Neural cell (in vitro differentiated cells): ENCODE measurements around the gene CHCHD3. TPM values are rescaled to one million over a fixed set of nuclear protein-coding genes. Genes with fewer than 3 reads are reported as not detected.

Experiments used
- H2AFZ ChIP-seq: fragments of 200-600, 300-800 bp; sonication (generic), shearing (Covaris generic); 2 replicates; pipeline ENCODE4 v1.6.0; 2014; ENCODE audit warnings: low read depth, mild to moderate bottlenecking, antibody characterized with exemption, low read length, moderate library complexity
- H3F3A ChIP-seq: fragments of 200-600 bp; shearing (Covaris generic); 2 replicates; pipeline ENCODE4 v1.6.1; 2016; ENCODE audit warnings: mild to moderate bottlenecking, moderate library complexity, mixed read lengths, antibody characterized with exemption, low read length; ENCODE audit not compliant: insufficient read depth, poor library complexity, severe bottlenecking
- H3K27ac ChIP-seq: fragments of 200-600, 300-800 bp; sonication (generic), shearing (Covaris generic); 2 replicates; pipeline ENCODE4 v1.5.1; 2014; ENCODE audit warnings: mild to moderate bottlenecking, low read length, moderate library complexity
- H3K27me3 ChIP-seq: fragments of 300-800, 200-600 bp; sonication (generic), shearing (Covaris generic); 2 replicates; pipeline ENCODE4 v1.6.0; 2014; ENCODE audit warnings: mild to moderate bottlenecking, low read depth, low read length, moderate library complexity; ENCODE audit not compliant: insufficient read depth
- H3K36me3 ChIP-seq: fragments of 300-800, 200-600 bp; sonication (generic), shearing (Covaris generic); 2 replicates; pipeline ENCODE4 v1.5.1; 2014; ENCODE audit warnings: mild to moderate bottlenecking, antibody characterized with exemption, low read length, moderate library complexity; ENCODE audit not compliant: insufficient read depth
- H3K4me2 ChIP-seq: fragments of 300-800, 200-600 bp; sonication (generic), shearing (Covaris generic); 2 replicates; pipeline ENCODE4 v1.6.0; 2014; ENCODE audit warnings: mild to moderate bottlenecking, low read length
- H3K4me3 ChIP-seq: fragments of 300-800, 200-600 bp; sonication (generic), shearing (Covaris generic); 2 replicates; pipeline ENCODE4 v1.5.1; 2014; ENCODE audit warnings: mild to moderate bottlenecking, low read length, moderate library complexity
- H3K79me2 ChIP-seq: fragments of 200-600 bp; shearing (Covaris generic); replicated peaks from 2 replicates; pipeline ENCODE4 v1.6.0; 2014; ENCODE audit warnings: mild to moderate bottlenecking, low read length, moderate library complexity; ENCODE audit not compliant: insufficient read depth
- H3K9ac ChIP-seq: fragments of 300-800, 200-600 bp; sonication (generic), shearing (Covaris generic); 2 replicates; pipeline ENCODE4 v1.6.1; 2016; ENCODE audit warnings: mild to moderate bottlenecking, low read length, mixed read lengths
- H3K9me2 ChIP-seq: fragments of 200-600 bp; shearing (Covaris generic); 2 replicates; pipeline ENCODE4 v1.6.1; 2016; ENCODE audit warnings: mild to moderate bottlenecking, low read length, mixed read lengths; ENCODE audit not compliant: insufficient read depth
- H3K9me3 ChIP-seq: fragments of 200-600, 300-800 bp; sonication (generic), shearing (Covaris generic); 2 replicates; pipeline ENCODE4 v1.6.1; 2016; ENCODE audit warnings: mild to moderate bottlenecking, mixed run types, low read length, moderate library complexity, mixed read lengths
- H4K20me1 ChIP-seq: fragments of 200-600 bp; shearing (Covaris generic); 2 replicates; pipeline ENCODE4 v1.6.1; 2016; ENCODE audit warnings: mild to moderate bottlenecking, mixed run types; ENCODE audit not compliant: insufficient read depth
- EP300 ChIP-seq: fragments of 450-650 bp; conservative IDR thresholded peaks from 2 replicates; pipeline ENCODE4 v1.6.1; 2014; ENCODE audit warnings: antibody characterized with exemption, mild to moderate bottlenecking, moderate library complexity; ENCODE audit not compliant: poor library complexity, severe bottlenecking
- EZH2 ChIP-seq: fragments of 200-600, 300-800 bp; shearing (Covaris generic), sonication (generic); IDR thresholded peaks from 2 replicates; pipeline ENCODE4 v1.6.1; 2014; ENCODE audit warnings: antibody characterized with exemption, low read length, borderline replicate concordance, mild to moderate bottlenecking; ENCODE audit not compliant: insufficient read depth, poor library complexity, severe bottlenecking
- MXI1 ChIP-seq: fragments of 450-650 bp; conservative IDR thresholded peaks from 2 replicates; pipeline ENCODE4 v1.6.1; 2014; ENCODE audit warnings: antibody characterized with exemption, mild to moderate bottlenecking; ENCODE audit not compliant: poor library complexity, severe bottlenecking
- POLR2AphosphoS5 ChIP-seq: IDR thresholded peaks from 2 replicates; pipeline ENCODE4 v1.6.1; 2012
- RAD21 ChIP-seq: fragments of 450-650 bp; conservative IDR thresholded peaks from 2 replicates; pipeline ENCODE4 v1.6.1; 2014; ENCODE audit warnings: antibody characterized with exemption, mild to moderate bottlenecking, moderate library complexity
- SMC3 ChIP-seq: fragments of 450-650 bp; conservative IDR thresholded peaks from 2 replicates; pipeline ENCODE4 v1.6.1; 2014; ENCODE audit warnings: antibody characterized with exemption, mild to moderate bottlenecking, moderate library complexity; ENCODE audit not compliant: poor library complexity
- TAF1 ChIP-seq: IDR thresholded peaks from 2 replicates; pipeline ENCODE4 v1.6.1; 2012; ENCODE audit warnings: low read depth
- polyA plus RNA-seq: library from polyadenylated mRNA; depleted of rRNA; stranded (reverse); fragments of >200 nt; gene quantifications from 2 replicates; pipeline ENCODE4 v1.2.3, GENCODE V29; 2014
- TF ChIP-seq, protein P1 (sequence below): IDR thresholded peaks from 2 replicates; pipeline ENCODE4 v1.6.1; 2012; ENCODE audit warnings: borderline replicate concordance
- TF ChIP-seq, protein P2 (sequence below): fragments of 450-650 bp; IDR thresholded peaks from 2 replicates; pipeline ENCODE4 v1.5.1; 2014; ENCODE audit warnings: antibody characterized with exemption, mild to moderate bottlenecking, moderate library complexity; ENCODE audit not compliant: poor library complexity, severe bottlenecking

The CHCHD3 gene
- polyA plus RNA-seq, 1 donor from 2014 or later = 89.9 TPM

DNA sequence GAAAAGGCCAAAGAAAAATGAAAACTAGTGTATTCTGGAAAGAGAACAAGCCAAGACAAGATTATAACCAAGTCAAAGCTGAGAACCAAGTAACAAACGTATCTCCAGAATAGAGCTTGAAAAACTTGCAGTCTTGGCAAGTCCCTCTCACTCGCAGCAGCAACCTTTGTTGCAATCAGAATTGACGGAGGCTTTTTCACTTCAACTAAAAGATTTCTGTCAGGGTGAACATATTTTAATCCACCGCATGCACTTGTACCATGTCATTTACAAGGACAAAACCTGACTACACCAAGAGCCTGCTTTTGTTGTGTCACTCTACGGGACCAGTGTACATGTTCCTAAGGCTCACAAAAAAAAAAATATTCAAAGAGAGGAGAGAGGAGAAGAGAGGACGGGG lies 122.0 kb downstream of the CHCHD3 start:
- Histone ChIP-seq H2AFZ (no peak overlapping the region), H3K9ac (no peak overlapping the region), H3K9me2 (no peaks in the 10 kb centered on the region), H3K79me2 (no peaks in the 10 kb centered on the region), H3K4me3 (no peak overlapping the region), H4K20me1 (no peaks in the 10 kb centered on the region), H3F3A (no peaks in the 10 kb centered on the region), H3K36me3 (no peaks in the 10 kb centered on the region), H3K9me3 (no peaks in the 10 kb centered on the region), H3K27me3 (no peaks in the 10 kb centered on the region), H3K4me2 (no peak overlapping the region), H3K27ac (no peak overlapping the region)
- TF ChIP-seq EZH2 = no peak

DNA sequence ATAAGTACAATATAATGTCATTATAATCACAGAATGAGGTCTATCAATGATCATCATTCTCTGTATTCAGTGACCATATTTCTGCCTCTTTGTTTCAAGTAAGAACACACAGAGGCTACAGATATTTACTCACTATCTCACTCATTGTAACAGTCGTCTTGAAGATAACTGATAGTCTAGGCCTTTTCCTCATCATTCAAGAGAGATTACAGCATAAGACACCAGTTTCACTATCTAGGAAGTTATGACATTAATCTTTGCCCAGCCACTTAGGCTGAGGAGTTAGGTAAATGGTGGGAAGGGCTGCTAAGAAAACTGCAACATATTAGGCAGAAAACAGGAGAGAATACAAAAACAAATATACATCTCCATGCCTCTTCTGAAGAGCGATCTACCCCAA lies 125.3 kb downstream of the CHCHD3 start:
- H3K36me3 ChIP-seq = no peaks in the 10 kb centered on the region
- TF ChIP-seq MXI1 (no peak), EP300 (no peak), TAF1 (no peak), POLR2AphosphoS5 (no peak), EZH2 (no peak), SMC3 (no peak), RAD21 (no peak)
- TF ChIP-seq, protein P1, sequence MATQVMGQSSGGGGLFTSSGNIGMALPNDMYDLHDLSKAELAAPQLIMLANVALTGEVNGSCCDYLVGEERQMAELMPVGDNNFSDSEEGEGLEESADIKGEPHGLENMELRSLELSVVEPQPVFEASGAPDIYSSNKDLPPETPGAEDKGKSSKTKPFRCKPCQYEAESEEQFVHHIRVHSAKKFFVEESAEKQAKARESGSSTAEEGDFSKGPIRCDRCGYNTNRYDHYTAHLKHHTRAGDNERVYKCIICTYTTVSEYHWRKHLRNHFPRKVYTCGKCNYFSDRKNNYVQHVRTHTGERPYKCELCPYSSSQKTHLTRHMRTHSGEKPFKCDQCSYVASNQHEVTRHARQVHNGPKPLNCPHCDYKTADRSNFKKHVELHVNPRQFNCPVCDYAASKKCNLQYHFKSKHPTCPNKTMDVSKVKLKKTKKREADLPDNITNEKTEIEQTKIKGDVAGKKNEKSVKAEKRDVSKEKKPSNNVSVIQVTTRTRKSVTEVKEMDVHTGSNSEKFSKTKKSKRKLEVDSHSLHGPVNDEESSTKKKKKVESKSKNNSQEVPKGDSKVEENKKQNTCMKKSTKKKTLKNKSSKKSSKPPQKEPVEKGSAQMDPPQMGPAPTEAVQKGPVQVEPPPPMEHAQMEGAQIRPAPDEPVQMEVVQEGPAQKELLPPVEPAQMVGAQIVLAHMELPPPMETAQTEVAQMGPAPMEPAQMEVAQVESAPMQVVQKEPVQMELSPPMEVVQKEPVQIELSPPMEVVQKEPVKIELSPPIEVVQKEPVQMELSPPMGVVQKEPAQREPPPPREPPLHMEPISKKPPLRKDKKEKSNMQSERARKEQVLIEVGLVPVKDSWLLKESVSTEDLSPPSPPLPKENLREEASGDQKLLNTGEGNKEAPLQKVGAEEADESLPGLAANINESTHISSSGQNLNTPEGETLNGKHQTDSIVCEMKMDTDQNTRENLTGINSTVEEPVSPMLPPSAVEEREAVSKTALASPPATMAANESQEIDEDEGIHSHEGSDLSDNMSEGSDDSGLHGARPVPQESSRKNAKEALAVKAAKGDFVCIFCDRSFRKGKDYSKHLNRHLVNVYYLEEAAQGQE = no peak
- TF ChIP-seq, protein P2, sequence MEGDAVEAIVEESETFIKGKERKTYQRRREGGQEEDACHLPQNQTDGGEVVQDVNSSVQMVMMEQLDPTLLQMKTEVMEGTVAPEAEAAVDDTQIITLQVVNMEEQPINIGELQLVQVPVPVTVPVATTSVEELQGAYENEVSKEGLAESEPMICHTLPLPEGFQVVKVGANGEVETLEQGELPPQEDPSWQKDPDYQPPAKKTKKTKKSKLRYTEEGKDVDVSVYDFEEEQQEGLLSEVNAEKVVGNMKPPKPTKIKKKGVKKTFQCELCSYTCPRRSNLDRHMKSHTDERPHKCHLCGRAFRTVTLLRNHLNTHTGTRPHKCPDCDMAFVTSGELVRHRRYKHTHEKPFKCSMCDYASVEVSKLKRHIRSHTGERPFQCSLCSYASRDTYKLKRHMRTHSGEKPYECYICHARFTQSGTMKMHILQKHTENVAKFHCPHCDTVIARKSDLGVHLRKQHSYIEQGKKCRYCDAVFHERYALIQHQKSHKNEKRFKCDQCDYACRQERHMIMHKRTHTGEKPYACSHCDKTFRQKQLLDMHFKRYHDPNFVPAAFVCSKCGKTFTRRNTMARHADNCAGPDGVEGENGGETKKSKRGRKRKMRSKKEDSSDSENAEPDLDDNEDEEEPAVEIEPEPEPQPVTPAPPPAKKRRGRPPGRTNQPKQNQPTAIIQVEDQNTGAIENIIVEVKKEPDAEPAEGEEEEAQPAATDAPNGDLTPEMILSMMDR = no peak
- no peak overlapping the region for H2AFZ ChIP-seq

DNA sequence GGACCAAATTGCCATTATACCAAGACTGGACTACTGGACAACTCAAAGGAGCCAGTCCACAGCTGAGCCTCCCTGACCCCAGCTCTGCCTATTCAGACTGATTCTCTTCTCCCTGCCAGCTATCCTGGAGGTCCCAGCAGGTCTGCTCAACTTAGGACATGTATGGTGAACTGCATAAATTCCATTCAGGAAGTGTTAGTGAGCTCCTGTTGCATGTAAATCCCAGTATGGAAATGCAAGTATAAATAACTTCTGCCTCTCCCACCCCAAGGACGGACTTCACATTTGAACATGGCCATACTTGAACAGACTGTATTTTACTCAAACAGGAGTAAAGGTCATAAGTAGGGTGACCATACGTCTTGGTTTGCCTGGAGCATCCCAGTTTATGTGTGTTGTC lies 128.4 kb downstream of the CHCHD3 start:
- no peaks in the 10 kb centered on the region for H3F3A ChIP-seq
- no peak overlapping the region for H3K4me3 ChIP-seq
- TF ChIP-seq TAF1 (no peak), MXI1 (no peak), SMC3 (no peak), EZH2 (no peak), POLR2AphosphoS5 (no peak), RAD21 (no peak), EP300 (no peak)
- TF ChIP-seq, protein P2 = no peak
- TF ChIP-seq, protein P1 = no peak
- no peaks in the 10 kb centered on the region for H4K20me1 ChIP-seq
- H3K79me2 ChIP-seq = no peaks in the 10 kb centered on the region
- no peak overlapping the region for H3K4me2 ChIP-seq
- no peaks in the 10 kb centered on the region for H3K27me3 ChIP-seq
- H3K9ac ChIP-seq = no peak overlapping the region
- H3K36me3 ChIP-seq = no peaks in the 10 kb centered on the region
- no peak overlapping the region for H2AFZ ChIP-seq
- no peaks in the 10 kb centered on the region for H3K9me2 ChIP-seq
- no peak overlapping the region for H3K27ac ChIP-seq
- H3K9me3 ChIP-seq = no peaks in the 10 kb centered on the region

More for the DNA sequence above, 125.3 kb downstream of the CHCHD3 start:
- Histone ChIP-seq H3K4me2 (no peak overlapping the region), H3K27me3 (no peaks in the 10 kb centered on the region), H4K20me1 (no peaks in the 10 kb centered on the region), H3F3A (no peaks in the 10 kb centered on the region), H3K27ac (no peak overlapping the region), H3K79me2 (no peaks in the 10 kb centered on the region), H3K9me2 (no peaks in the 10 kb centered on the region), H3K9ac (no peak overlapping the region), H3K9me3 (no peaks in the 10 kb centered on the region), H3K4me3 (no peak overlapping the region)
